ENCODE results near the gene ZFYVE28. TPM values are rescaled to one million over a fixed set of nuclear protein-coding genes. Genes with fewer than 3 reads are reported as not detected.

ZFYVE28 gene
- total RNA-seq, 2 donors from 2014 or later, result 29.6 to 31.6 TPM

GRCh38 chr4:2401610-2401983 is 16.8 kb downstream of the ZFYVE28 start:
- no peak for DNase-seq
- TF ChIP-seq CTCF (IDR thresholded peaks at IDR 0.05), result no peak
- Histone ChIP-seq H3K9me3 (no peaks in the 10 kb centered on the region), H3K36me3 (no peaks in the 10 kb centered on the region), H3K27ac (no peak overlapping the region), H3K9ac (ENCODE audit: low read depth in 2 of 2, low read length in 2 of 2) (peak overlapping the region in 1 of 2 donors; percentile 19), H3K4me3 (peak overlapping the region; percentile 17), H3K27me3 (no peaks in the 10 kb centered on the region), H3K4me1 (peaks cover 10% of the 10 kb centered on the region)
- intact Hi-C loops (cut with DNase I), result no loop called here

- Histone ChIP-seq H3K4me3 (no peak overlapping the region), H3K27me3 (no peaks in the 10 kb centered on the region), H3K9ac (ENCODE audit: low read depth in 2 of 2, low read length in 2 of 2) (no peak overlapping the region), H3K4me1 (peaks cover 10% of the 10 kb centered on the region), H3K27ac (no peak overlapping the region), H3K9me3 (no peaks in the 10 kb centered on the region), H3K36me3 (no peaks in the 10 kb centered on the region)
- intact Hi-C loops (cut with DNase I), result no loop called here
- no peak for DNase-seq
- no peak for TF ChIP-seq CTCF (IDR thresholded peaks at IDR 0.05)
Observed at GRCh38 chr4:2400841-2401609, 17.4 kb downstream of the ZFYVE28 start.

- no peak overlapping the region for H3K27ac ChIP-seq
- TF ChIP-seq CTCF (IDR thresholded peaks at IDR 0.05), result no peak
- no peak overlapping the region for H3K4me3 ChIP-seq
- H3K27me3 ChIP-seq, result no peaks in the 10 kb centered on the region
- no peak for DNase-seq
- H3K36me3 ChIP-seq, result no peaks in the 10 kb centered on the region
- H3K9me3 ChIP-seq, result no peaks in the 10 kb centered on the region
- H3K9ac ChIP-seq (ENCODE audit: low read depth in 2 of 2, low read length in 2 of 2), result no peak overlapping the region
- intact Hi-C loops (cut with DNase I), result no loop called here
- peaks cover 10% of the 10 kb centered on the region for H3K4me1 ChIP-seq
Observed at GRCh38 chr4:2399631-2400190, 18.7 kb downstream of the ZFYVE28 start.

- intact Hi-C loops (cut with DNase I), result no loop called here
- no peak for TF ChIP-seq CTCF (IDR thresholded peaks at IDR 0.05)
- no peak for DNase-seq
- Histone ChIP-seq H3K4me1 (peaks cover 10% of the 10 kb centered on the region), H3K4me3 (no peak overlapping the region), H3K9ac (ENCODE audit: low read depth in 2 of 2, low read length in 2 of 2) (no peak overlapping the region), H3K27ac (no peak overlapping the region), H3K36me3 (no peaks in the 10 kb centered on the region), H3K9me3 (no peaks in the 10 kb centered on the region), H3K27me3 (no peaks in the 10 kb centered on the region)
Observed at GRCh38 chr4:2399216-2399615, 19.2 kb downstream of the ZFYVE28 start.

GRCh38 chr4:2397596-2398379 is 20.7 kb downstream of the ZFYVE28 start:
- H3K27me3 ChIP-seq, result no peaks in the 10 kb centered on the region
- no peak for TF ChIP-seq CTCF (IDR thresholded peaks at IDR 0.05)
- DNase-seq, result no peak
- H3K27ac ChIP-seq, result no peak overlapping the region
- H3K4me1 ChIP-seq, result peaks cover 5% of the 10 kb centered on the region
- H3K4me3 ChIP-seq, result no peak overlapping the region
- no peaks in the 10 kb centered on the region for H3K36me3 ChIP-seq
- intact Hi-C loops (cut with DNase I), result no loop called here
- H3K9me3 ChIP-seq, result no peaks in the 10 kb centered on the region
- no peak overlapping the region for H3K9ac ChIP-seq (ENCODE audit: low read depth in 2 of 2, low read length in 2 of 2)

Data from colonic mucosa (tissue), 4 donors.